ENCODE measurements around the gene MEF2D. TPM values are rescaled to one million over a fixed set of nuclear protein-coding genes. Genes with fewer than 3 reads are reported as not detected.

Gene MEF2D
- total RNA-seq, 1 experiment from 2014 or later: 18.3 TPM

DNA sequence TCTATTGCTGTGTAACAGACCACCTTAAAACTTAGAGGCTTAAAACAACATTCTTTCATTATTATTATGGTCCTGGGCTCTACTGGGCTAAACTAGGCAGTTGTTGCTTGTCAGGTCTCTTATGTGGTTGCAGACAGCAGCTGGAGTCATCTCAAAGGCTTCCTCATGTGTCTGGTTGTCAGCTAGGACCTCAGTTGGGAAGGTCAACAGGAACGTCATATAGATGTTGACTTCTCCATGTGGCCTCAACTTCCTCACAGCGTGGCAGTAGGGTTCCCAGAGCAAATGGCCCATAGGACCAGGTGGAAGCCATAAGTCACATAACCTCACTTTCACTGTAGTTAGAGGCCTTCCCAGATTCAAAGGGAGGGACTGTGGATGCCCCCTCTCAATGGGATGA lies 15.4 kb upstream of the MEF2D start:
- no TSS peak for BruUV-seq (replicated peaks)
- Histone ChIP-seq H3K27ac (ENCODE audit: low read depth, low read length, poor library complexity, severe bottlenecking) (no peak overlapping the region), H3K4me3 (ENCODE audit: low read depth, low read length, poor library complexity, severe bottlenecking) (no peak overlapping the region), H3K9me3 (ENCODE audit: low read depth, low read length, poor library complexity, severe bottlenecking) (no peaks in the 10 kb centered on the region), H3K27me3 (replicated peaks; ENCODE audit: insufficient read depth, low read depth, low read length, poor library complexity) (no peaks in the 10 kb centered on the region), H3K36me3 (ENCODE audit: insufficient read depth, low read length, poor library complexity, severe bottlenecking) (no peaks in the 10 kb centered on the region), H3K4me1 (ENCODE audit: insufficient read depth, low read length, poor library complexity, severe bottlenecking) (no peaks in the 10 kb centered on the region)
- intact Hi-C loops (cut with micrococcal nuclease; ENCODE audit: unreplicated experiment): no loop called here
- CTCF ChIA-PET: interaction anchor here (0.6 kb wide), 1 partner anchor 16 kb away, joined by 7 read pairs; no protein-coding TSS in a partner anchor
- POLR2A ChIA-PET (ENCODE audit: low non-redundant PET): interaction anchor here (0.5 kb wide), 1 partner anchor 15 kb away, joined by 4 read pairs; no protein-coding TSS in a partner anchor
- no peak for TF ChIP-seq EZH2 (IDR thresholded peaks at IDR 0.05; ENCODE audit: borderline replicate concordance, low read depth, low read length, poor library complexity, severe bottlenecking)
- TF ChIP-seq, protein P1, sequence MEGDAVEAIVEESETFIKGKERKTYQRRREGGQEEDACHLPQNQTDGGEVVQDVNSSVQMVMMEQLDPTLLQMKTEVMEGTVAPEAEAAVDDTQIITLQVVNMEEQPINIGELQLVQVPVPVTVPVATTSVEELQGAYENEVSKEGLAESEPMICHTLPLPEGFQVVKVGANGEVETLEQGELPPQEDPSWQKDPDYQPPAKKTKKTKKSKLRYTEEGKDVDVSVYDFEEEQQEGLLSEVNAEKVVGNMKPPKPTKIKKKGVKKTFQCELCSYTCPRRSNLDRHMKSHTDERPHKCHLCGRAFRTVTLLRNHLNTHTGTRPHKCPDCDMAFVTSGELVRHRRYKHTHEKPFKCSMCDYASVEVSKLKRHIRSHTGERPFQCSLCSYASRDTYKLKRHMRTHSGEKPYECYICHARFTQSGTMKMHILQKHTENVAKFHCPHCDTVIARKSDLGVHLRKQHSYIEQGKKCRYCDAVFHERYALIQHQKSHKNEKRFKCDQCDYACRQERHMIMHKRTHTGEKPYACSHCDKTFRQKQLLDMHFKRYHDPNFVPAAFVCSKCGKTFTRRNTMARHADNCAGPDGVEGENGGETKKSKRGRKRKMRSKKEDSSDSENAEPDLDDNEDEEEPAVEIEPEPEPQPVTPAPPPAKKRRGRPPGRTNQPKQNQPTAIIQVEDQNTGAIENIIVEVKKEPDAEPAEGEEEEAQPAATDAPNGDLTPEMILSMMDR (conservative IDR thresholded peaks at IDR 0.05; ENCODE audit: low read depth, low read length): no peak
- DNase-seq (ENCODE audit: low spot score): no peak

DNA sequence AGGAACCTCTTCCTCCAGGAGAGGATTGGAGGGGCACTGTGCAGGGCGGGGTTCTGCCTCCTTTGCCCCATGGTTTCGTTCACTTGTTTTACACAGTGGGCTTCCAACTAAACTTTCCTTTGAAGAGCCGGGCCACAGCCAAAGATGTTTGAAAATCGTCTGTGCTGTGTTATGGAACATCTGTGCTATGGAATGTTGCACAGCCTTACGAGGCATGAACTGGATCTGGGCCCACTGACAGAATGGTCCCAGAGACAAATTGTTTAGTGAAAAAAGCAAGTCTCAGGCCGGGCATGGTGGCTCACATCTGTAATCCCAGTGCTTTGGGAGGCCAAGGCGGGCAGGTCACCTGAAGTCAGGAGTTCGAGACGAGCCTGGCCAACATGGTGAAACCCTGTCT lies 12.6 kb upstream of the MEF2D start:
- ChIA-PET CTCF (no interaction called here), POLR2A (ENCODE audit: low non-redundant PET) (no interaction called here)
- no TSS peak for BruUV-seq (replicated peaks)
- DNase-seq (ENCODE audit: low spot score): no peak
- H3K36me3 ChIP-seq (ENCODE audit: insufficient read depth, low read length, poor library complexity, severe bottlenecking): no peaks in the 10 kb centered on the region
- H3K27me3 ChIP-seq (replicated peaks; ENCODE audit: insufficient read depth, low read depth, low read length, poor library complexity): no peaks in the 10 kb centered on the region
- no peaks in the 10 kb centered on the region for H3K9me3 ChIP-seq (ENCODE audit: low read depth, low read length, poor library complexity, severe bottlenecking)
- no peak overlapping the region for H3K4me3 ChIP-seq (ENCODE audit: low read depth, low read length, poor library complexity, severe bottlenecking)
- TF ChIP-seq, protein P1 (conservative IDR thresholded peaks at IDR 0.05; ENCODE audit: low read depth, low read length): no peak
- no peak for TF ChIP-seq EZH2 (IDR thresholded peaks at IDR 0.05; ENCODE audit: borderline replicate concordance, low read depth, low read length, poor library complexity, severe bottlenecking)
- intact Hi-C loops (cut with micrococcal nuclease; ENCODE audit: unreplicated experiment): no loop called here
- no peaks in the 10 kb centered on the region for H3K4me1 ChIP-seq (ENCODE audit: insufficient read depth, low read length, poor library complexity, severe bottlenecking)
- H3K27ac ChIP-seq (ENCODE audit: low read depth, low read length, poor library complexity, severe bottlenecking): no peak overlapping the region

DNA sequence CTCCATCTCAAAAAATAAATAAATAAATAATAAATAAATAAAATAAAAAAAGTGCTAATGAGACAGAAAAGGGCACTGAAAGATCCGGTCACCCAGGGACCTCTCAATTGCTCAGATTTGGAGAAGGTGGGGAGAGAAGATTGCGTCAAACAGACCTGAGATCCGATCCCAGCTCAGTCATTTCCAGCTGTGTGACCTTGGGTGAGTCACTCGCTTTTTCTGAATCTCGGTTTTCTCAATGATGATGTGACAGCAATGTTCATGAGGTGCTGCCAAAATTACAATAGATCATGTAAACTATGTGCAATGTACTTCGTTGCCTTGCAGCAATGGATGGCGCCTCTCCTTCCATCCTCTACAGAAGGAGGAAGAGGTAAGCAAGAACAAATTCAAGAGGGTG lies 11.1 kb upstream of the MEF2D start:
- H3K27me3 ChIP-seq (replicated peaks; ENCODE audit: insufficient read depth, low read depth, low read length, poor library complexity): no peaks in the 10 kb centered on the region
- H3K4me3 ChIP-seq (ENCODE audit: low read depth, low read length, poor library complexity, severe bottlenecking): no peak overlapping the region
- intact Hi-C loops (cut with micrococcal nuclease; ENCODE audit: unreplicated experiment): no loop called here
- H3K4me1 ChIP-seq (ENCODE audit: insufficient read depth, low read length, poor library complexity, severe bottlenecking): no peaks in the 10 kb centered on the region
- BruUV-seq (replicated peaks): no TSS peak
- DNase-seq (ENCODE audit: low spot score): no peak
- CTCF ChIA-PET: no interaction called here
- POLR2A ChIA-PET (ENCODE audit: low non-redundant PET): no interaction called here
- no peak overlapping the region for H3K27ac ChIP-seq (ENCODE audit: low read depth, low read length, poor library complexity, severe bottlenecking)
- H3K36me3 ChIP-seq (ENCODE audit: insufficient read depth, low read length, poor library complexity, severe bottlenecking): no peaks in the 10 kb centered on the region
- TF ChIP-seq, protein P1 (conservative IDR thresholded peaks at IDR 0.05; ENCODE audit: low read depth, low read length): no peak
- no peak for TF ChIP-seq EZH2 (IDR thresholded peaks at IDR 0.05; ENCODE audit: borderline replicate concordance, low read depth, low read length, poor library complexity, severe bottlenecking)
- no peaks in the 10 kb centered on the region for H3K9me3 ChIP-seq (ENCODE audit: low read depth, low read length, poor library complexity, severe bottlenecking)

Data from A673 (cell line).